Fibroblast of lung (primary cell): ENCODE measurements around the gene ADH6.
"Not testable (repeated sequence)": the region's sequence is repeated elsewhere in the genome, so short reads cannot be mapped to it uniquely, and the experiment has no call there.

ENCODE experiments used
- CTCF ChIP-seq, 2 donors: IDR thresholded peaks in 1 of 2; conservative IDR thresholded peaks in 1 of 2; 1 replicate in 1 of 2; 2 replicates in 1 of 2; pipeline ENCODE4 v1.5.1; 2011 to 2012; ENCODE audit warnings: low read length in 2 of 2, control low read depth in 1 of 2, inconsistent platforms in 1 of 2, low read depth in 1 of 2, mild to moderate bottlenecking in 1 of 2
- EZH2 ChIP-seq: IDR thresholded peaks from 2 replicates; pipeline ENCODE4 v1.5.1; 2012; ENCODE audit warnings: low read length, control low read depth, mild to moderate bottlenecking; ENCODE audit errors: missing control alignments

DNA sequence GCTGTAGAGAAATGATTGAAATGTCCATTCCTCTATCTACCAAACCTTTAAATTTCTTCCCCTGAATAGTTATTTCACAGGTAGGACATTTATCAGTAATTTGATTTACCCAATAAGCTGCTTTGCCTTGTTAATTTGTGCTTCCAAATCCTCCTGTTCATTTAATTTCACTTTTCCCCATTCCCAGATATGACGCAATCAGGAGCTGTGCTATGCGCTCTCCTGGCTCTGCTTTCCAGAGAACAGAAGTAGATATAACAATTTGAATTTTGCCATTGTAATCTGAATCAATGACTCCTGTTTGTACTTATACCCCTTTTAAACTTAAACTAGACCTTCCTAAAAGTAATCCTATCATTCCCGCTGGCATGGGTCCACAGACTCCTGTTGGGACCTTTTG is 29.1 kb downstream of the ADH6 start:
- not testable (repeated sequence) for TF ChIP-seq CTCF (conservative IDR thresholded peaks at IDR 0.05 in 1 of 2, IDR thresholded peaks at IDR 0.05 in 1 of 2; ENCODE audit: low read depth in 1 of 2, low read length in 2 of 2); EZH2
